HG03025 (cell line): ENCODE data around the gene CTNNA3.

ENCODE experiments used
- ATAC-seq: cut with Tn5 transposase; IDR thresholded peaks from one replicate; pipeline ENCODE4 v1.9.1; 2021; ENCODE audit warnings: mild to moderate bottlenecking, moderate library complexity; ENCODE audit not compliant: unreplicated experiment, low FRiP score

Gene CTNNA3

GRCh38 chr10:66214721-66215404 lies 1481.1 kb downstream of the CTNNA3 start:
- no peak for ATAC-seq

- ATAC-seq, result no peak
These were observed 1487.0 kb downstream of the CTNNA3 start for GRCh38 chr10:66209025-66209424.

GRCh38 chr10:66204838-66205237 lies 1491.2 kb downstream of the CTNNA3 start:
- ATAC-seq, result no peak

GRCh38 chr10:66202101-66202500 lies 1493.9 kb downstream of the CTNNA3 start:
- ATAC-seq, result no peak

- ATAC-seq, result no peak
These were observed 1503.7 kb downstream of the CTNNA3 start for GRCh38 chr10:66192162-66192831.

GRCh38 chr10:66190413-66190812 lies 1505.6 kb downstream of the CTNNA3 start:
- no peak for ATAC-seq

GRCh38 chr10:66189271-66189670 lies 1506.7 kb downstream of the CTNNA3 start:
- ATAC-seq, result no peak

GRCh38 chr10:66187053-66187733 lies 1508.8 kb downstream of the CTNNA3 start:
- ATAC-seq, result no peak

GRCh38 chr10:66183028-66183427 lies 1513.0 kb downstream of the CTNNA3 start:
- no peak for ATAC-seq

- peak; percentile 85 for ATAC-seq
These were observed 1515.2 kb downstream of the CTNNA3 start for GRCh38 chr10:66180581-66181318.

- ATAC-seq, result no peak
These were observed 1516.0 kb downstream of the CTNNA3 start for GRCh38 chr10:66180021-66180420.

GRCh38 chr10:66176772-66177171 lies 1519.2 kb downstream of the CTNNA3 start:
- no peak for ATAC-seq

- no peak for ATAC-seq
These were observed 1528.2 kb downstream of the CTNNA3 start for GRCh38 chr10:66167816-66168215.

GRCh38 chr10:66162560-66163143 lies 1533.3 kb downstream of the CTNNA3 start:
- no peak for ATAC-seq

- ATAC-seq, result no peak
These were observed 1544.6 kb downstream of the CTNNA3 start for GRCh38 chr10:66151346-66151745.

GRCh38 chr10:66148312-66148711 lies 1547.7 kb downstream of the CTNNA3 start:
- no peak for ATAC-seq

- ATAC-seq, result no peak
These were observed 1552.0 kb downstream of the CTNNA3 start for GRCh38 chr10:66144016-66144415.

GRCh38 chr10:66102756-66103155 lies 1593.2 kb downstream of the CTNNA3 start:
- ATAC-seq, result no peak

- ATAC-seq, result no peak
These were observed 1597.2 kb downstream of the CTNNA3 start for GRCh38 chr10:66098595-66099480.

- ATAC-seq, result no peak
These were observed 1600.4 kb downstream of the CTNNA3 start for GRCh38 chr10:66095610-66096009.
